LNCAP (cell line): ENCODE results near the gene USP48.

ENCODE experiments used
- CTCF ChIP-seq: fragments of 450-650 bp; IDR thresholded peaks from 2 replicates; pipeline ENCODE4 v1.5.1; 2017; ENCODE audit warnings: mild to moderate bottlenecking

USP48 gene

GRCh38 chr1:21664806-21665588 is 118.0 kb downstream of the USP48 start:
- TF ChIP-seq CTCF, result no peak

GRCh38 chr1:21663951-21664805 is 118.8 kb downstream of the USP48 start:
- no peak for TF ChIP-seq CTCF

- no peak for TF ChIP-seq CTCF
These were observed 119.5 kb downstream of the USP48 start for GRCh38 chr1:21663248-21663950.

- TF ChIP-seq CTCF, result no peak
These were observed 120.3 kb downstream of the USP48 start for GRCh38 chr1:21662426-21663247.

GRCh38 chr1:21661886-21662285 is 121.1 kb downstream of the USP48 start:
- TF ChIP-seq CTCF, result no peak

GRCh38 chr1:21659924-21660326 is 123.0 kb downstream of the USP48 start:
- no peak for TF ChIP-seq CTCF
